Measurements from ENCODE around the gene DAPL1. TPM values are rescaled to one million over a fixed set of nuclear protein-coding genes. Genes with fewer than 3 reads are reported as not detected.
"Not testable (repeated sequence)": the region's sequence is repeated elsewhere in the genome, so short reads cannot be mapped to it uniquely, and the experiment has no call there.

Gene DAPL1
- total RNA-seq, 4 donors from 2014 or later, result 3.0 TPM; not detected in 3

- Histone ChIP-seq H3K36me3 (no peaks in the 10 kb centered on the region), H3K4me1 (peaks cover 0 to 20% (median 6%) of the 10 kb centered on the region in 3 donors), H3K4me3 (no peak overlapping the region), H3K9me3 (no peaks in the 10 kb centered on the region), H3K27ac (no peak overlapping the region), H3K27me3 (no peaks in the 10 kb centered on the region)
- no peak for ATAC-seq
- WGBS, 2 donors (ENCODE audit: low coverage in 1 of 2), result 7 to 23% methylated on average over 3 of the region's 3 CpGs
- TF ChIP-seq POLR2A (IDR thresholded peaks at IDR 0.05) (no peak), CTCF (IDR thresholded peaks at IDR 0.05) (no peak), POLR2AphosphoS5 (IDR thresholded peaks at IDR 0.05) (no peak), EP300 (IDR thresholded peaks at IDR 0.05) (no peak)
Observed at GRCh38 chr2:158845859-158846258, 50.7 kb downstream of the DAPL1 start.

GRCh38 chr2:158847526-158847925, 52.4 kb downstream of the DAPL1 start:
- not testable (repeated sequence) for H3K4me3 ChIP-seq, H3K4me1 ChIP-seq, H3K27me3 ChIP-seq, H3K27ac ChIP-seq, H3K36me3 ChIP-seq, ATAC-seq, H3K9me3 ChIP-seq
- WGBS, 2 donors (ENCODE audit: low coverage in 1 of 2), result 100% methylated on average over 1 of the region's 2 CpGs; no CpG with 5 or more reads in 1 of the 2 donors

GRCh38 chr2:158848031-158848970, 53.2 kb downstream of the DAPL1 start:
- not testable (repeated sequence) for H3K9me3 ChIP-seq, H3K4me3 ChIP-seq, H3K27ac ChIP-seq, H3K27me3 ChIP-seq, ATAC-seq, H3K4me1 ChIP-seq, H3K36me3 ChIP-seq
- WGBS, 2 donors (ENCODE audit: low coverage in 1 of 2), result 81 to 83% methylated on average over 1 to 10 of the region's 22 CpGs

- not testable (repeated sequence) for H3K36me3 ChIP-seq, H3K27me3 ChIP-seq, H3K4me1 ChIP-seq, H3K4me3 ChIP-seq, ATAC-seq, H3K9me3 ChIP-seq, H3K27ac ChIP-seq
- 40% methylated on average over 1 of the region's 9 CpGs; no CpG with 5 or more reads in 1 of the 2 donors for WGBS, 2 donors (ENCODE audit: low coverage in 1 of 2)
Observed at GRCh38 chr2:158860179-158860578, 65.1 kb downstream of the DAPL1 start.

- not testable (repeated sequence) for H3K36me3 ChIP-seq, H3K27ac ChIP-seq, H3K27me3 ChIP-seq, H3K4me1 ChIP-seq, H3K4me3 ChIP-seq, ATAC-seq, H3K9me3 ChIP-seq
- 76 to 87% methylated on average over 5 to 7 of the region's 10 CpGs for WGBS, 2 donors (ENCODE audit: low coverage in 1 of 2)
Observed at GRCh38 chr2:158861626-158862025, 66.5 kb downstream of the DAPL1 start.

GRCh38 chr2:158865469-158865868, 70.4 kb downstream of the DAPL1 start:
- H3K4me3 ChIP-seq, H3K4me1 ChIP-seq, H3K27ac ChIP-seq, H3K27me3 ChIP-seq, H3K36me3 ChIP-seq, H3K9me3 ChIP-seq, ATAC-seq: not testable (repeated sequence)
- WGBS, 2 donors (ENCODE audit: low coverage in 1 of 2), result 89 to 90% methylated on average over 4 to 9 of the region's 10 CpGs

Other genes starting within 250 kb of the DAPL1 start
- 10 to 100 TPM; 37.4 to 66.5 (median 46.0) TPM for gene TANC1, start 173.3 kb downstream of the DAPL1 start, total RNA-seq